ENCODE measurements around the gene MRPL53. TPM values are rescaled to one million over a fixed set of nuclear protein-coding genes. Genes with fewer than 3 reads are reported as not detected.

MRPL53 gene
- total and polyA plus RNA-seq, 2 of the 13 experiments (the other 11 are each of a cell fraction or from before 2014, with no cell fraction given) = 34.3 to 51.9 TPM

- TF ChIP-seq, protein P1, sequence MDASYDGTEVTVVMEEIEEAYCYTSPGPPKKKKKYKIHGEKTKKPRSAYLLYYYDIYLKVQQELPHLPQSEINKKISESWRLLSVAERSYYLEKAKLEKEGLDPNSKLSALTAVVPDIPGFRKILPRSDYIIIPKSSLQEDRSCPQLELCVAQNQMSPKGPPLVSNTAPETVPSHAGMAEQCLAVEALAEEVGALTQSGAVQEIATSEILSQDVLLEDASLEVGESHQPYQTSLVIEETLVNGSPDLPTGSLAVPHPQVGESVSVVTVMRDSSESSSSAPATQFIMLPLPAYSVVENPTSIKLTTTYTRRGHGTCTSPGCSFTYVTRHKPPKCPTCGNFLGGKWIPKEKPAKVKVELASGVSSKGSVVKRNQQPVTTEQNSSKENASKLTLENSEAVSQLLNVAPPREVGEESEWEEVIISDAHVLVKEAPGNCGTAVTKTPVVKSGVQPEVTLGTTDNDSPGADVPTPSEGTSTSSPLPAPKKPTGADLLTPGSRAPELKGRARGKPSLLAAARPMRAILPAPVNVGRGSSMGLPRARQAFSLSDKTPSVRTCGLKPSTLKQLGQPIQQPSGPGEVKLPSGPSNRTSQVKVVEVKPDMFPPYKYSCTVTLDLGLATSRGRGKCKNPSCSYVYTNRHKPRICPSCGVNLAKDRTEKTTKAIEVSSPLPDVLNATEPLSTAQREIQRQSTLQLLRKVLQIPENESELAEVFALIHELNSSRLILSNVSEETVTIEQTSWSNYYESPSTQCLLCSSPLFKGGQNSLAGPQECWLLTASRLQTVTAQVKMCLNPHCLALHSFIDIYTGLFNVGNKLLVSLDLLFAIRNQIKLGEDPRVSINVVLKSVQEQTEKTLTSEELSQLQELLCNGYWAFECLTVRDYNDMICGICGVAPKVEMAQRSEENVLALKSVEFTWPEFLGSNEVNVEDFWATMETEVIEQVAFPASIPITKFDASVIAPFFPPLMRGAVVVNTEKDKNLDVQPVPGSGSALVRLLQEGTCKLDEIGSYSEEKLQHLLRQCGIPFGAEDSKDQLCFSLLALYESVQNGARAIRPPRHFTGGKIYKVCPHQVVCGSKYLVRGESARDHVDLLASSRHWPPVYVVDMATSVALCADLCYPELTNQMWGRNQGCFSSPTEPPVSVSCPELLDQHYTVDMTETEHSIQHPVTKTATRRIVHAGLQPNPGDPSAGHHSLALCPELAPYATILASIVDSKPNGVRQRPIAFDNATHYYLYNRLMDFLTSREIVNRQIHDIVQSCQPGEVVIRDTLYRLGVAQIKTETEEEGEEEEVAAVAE (CRISPR knock-in tag; IDR thresholded peaks at IDR 0.05; ENCODE audit: borderline replicate concordance) = peak; percentile 14; the same call in 1 of the 2 replicates
- TF ChIP-seq ZNF703 (CRISPR knock-in tag; IDR thresholded peaks at IDR 0.05; ENCODE audit: borderline replicate concordance) (peak; percentile 88), ZBTB38 (CRISPR knock-in tag; IDR thresholded peaks at IDR 0.05) (peak; percentile 44), ZNF18 (CRISPR knock-in tag; IDR thresholded peaks at IDR 0.05; ENCODE audit: insufficient replicate concordance) (peak; percentile 60), ZNF547 (CRISPR knock-in tag; IDR thresholded peaks at IDR 0.05) (peak; percentile 84), RARA (CRISPR knock-in tag; IDR thresholded peaks at IDR 0.05) (peak; percentile 44; the same call in 1 of the 2 replicates), IKZF4 (CRISPR knock-in tag; IDR thresholded peaks at IDR 0.05; ENCODE audit: borderline replicate concordance, low read depth, not compliant biosample characterization) (no peak), ZNF367 (CRISPR knock-in tag; IDR thresholded peaks at IDR 0.05; ENCODE audit: borderline replicate concordance) (peak; percentile 16; the same call in 1 of the 2 replicates), GABPB1 (CRISPR knock-in tag; IDR thresholded peaks at IDR 0.05) (peak; percentile 78; the same call in 1 of the 2 replicates), CBX2 (IDR thresholded peaks at IDR 0.05; ENCODE audit: low read depth, low read length) (no peak), CBX2 (CRISPR knock-in tag; IDR thresholded peaks at IDR 0.05; ENCODE audit: low read depth) (0 out of 2 replicates have a peak, but pooled peaks have one; percentile 92), MIXL1 (CRISPR knock-in tag; IDR thresholded peaks at IDR 0.05) (peak; percentile 95; the same call in 1 of the 2 replicates), ZNF264 (CRISPR knock-in tag; IDR thresholded peaks at IDR 0.05) (no peak; the same call in 1 of the 2 replicates), SIN3B (IDR thresholded peaks at IDR 0.05; ENCODE audit: low read length) (no peak; the same call in 1 of the 2 replicates), ZNF615 (CRISPR knock-in tag; IDR thresholded peaks at IDR 0.05; ENCODE audit: borderline replicate concordance) (no peak), NFIB (CRISPR knock-in tag; IDR thresholded peaks at IDR 0.05; ENCODE audit: borderline replicate concordance) (no peak; the same call in 1 of the 2 replicates), ZMYM3 (CRISPR knock-in tag; IDR thresholded peaks at IDR 0.05) (no peak), ZNF780A (CRISPR knock-in tag; IDR thresholded peaks at IDR 0.05) (no peak), NFE2L1 (CRISPR knock-in tag; IDR thresholded peaks at IDR 0.05; ENCODE audit: borderline replicate concordance) (no peak), EEA1 (CRISPR knock-in tag; IDR thresholded peaks at IDR 0.05; ENCODE audit: borderline replicate concordance) (peak; percentile 79), ZNF350 (CRISPR knock-in tag; IDR thresholded peaks at IDR 0.05; ENCODE audit: borderline replicate concordance, low read depth) (0 out of 2 replicates have a peak, but pooled peaks have one; percentile 54)
- TF ChIP-seq, protein P2, sequence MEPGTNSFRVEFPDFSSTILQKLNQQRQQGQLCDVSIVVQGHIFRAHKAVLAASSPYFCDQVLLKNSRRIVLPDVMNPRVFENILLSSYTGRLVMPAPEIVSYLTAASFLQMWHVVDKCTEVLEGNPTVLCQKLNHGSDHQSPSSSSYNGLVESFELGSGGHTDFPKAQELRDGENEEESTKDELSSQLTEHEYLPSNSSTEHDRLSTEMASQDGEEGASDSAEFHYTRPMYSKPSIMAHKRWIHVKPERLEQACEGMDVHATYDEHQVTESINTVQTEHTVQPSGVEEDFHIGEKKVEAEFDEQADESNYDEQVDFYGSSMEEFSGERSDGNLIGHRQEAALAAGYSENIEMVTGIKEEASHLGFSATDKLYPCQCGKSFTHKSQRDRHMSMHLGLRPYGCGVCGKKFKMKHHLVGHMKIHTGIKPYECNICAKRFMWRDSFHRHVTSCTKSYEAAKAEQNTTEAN (CRISPR knock-in tag; conservative IDR thresholded peaks at IDR 0.05) = peak; percentile 57; the same call in 1 of the 2 replicates
These were observed 30.6 kb downstream of the MRPL53 start, which contains the start of gene RTKN (continued) for GRCh38 chr2:74441690-74442482.

Data from HepG2 (cell line).